LHCN-M2 (cell line): Measurements from ENCODE around the gene DMAC1. TPM values are rescaled to one million over a fixed set of nuclear protein-coding genes. Genes with fewer than 3 reads are reported as not detected.

Experiments used
- DNase-seq: peaks from one replicate; pipeline ENCODE4 v3.0.0-alpha.2; 2012; ENCODE audit warnings: low read depth
- total RNA-seq: library from RNA; depleted of rRNA; stranded (reverse); fragments of >200 nt; gene quantifications from 2 replicates; pipeline ENCODE4 v1.2.3, GENCODE V29; 2014

The DMAC1 gene
- total RNA-seq, 1 experiment from 2014 or later: 10.8 TPM

DNA sequence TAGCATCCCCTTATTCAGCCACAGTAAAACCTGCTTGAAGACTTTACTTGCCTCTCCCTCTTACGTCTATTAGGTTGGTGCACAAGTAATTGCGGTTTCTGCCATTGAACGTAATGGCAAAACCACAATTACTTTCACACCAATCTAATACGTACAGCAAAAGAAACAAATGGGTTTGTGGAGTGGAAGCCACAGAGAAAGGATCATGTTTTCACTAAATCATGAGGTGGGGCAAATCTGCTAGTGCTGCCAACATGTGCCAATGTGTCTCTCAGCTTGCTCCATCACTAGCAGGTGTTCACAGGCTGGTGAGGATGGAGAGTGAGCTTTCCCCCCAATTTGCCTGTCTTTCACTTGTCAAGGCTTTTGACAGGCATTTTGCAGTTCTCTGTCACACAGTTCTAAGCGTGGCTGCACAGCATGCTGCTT, 15.9 kb downstream of the DMAC1 start:
- DNase-seq: no peak

DNA sequence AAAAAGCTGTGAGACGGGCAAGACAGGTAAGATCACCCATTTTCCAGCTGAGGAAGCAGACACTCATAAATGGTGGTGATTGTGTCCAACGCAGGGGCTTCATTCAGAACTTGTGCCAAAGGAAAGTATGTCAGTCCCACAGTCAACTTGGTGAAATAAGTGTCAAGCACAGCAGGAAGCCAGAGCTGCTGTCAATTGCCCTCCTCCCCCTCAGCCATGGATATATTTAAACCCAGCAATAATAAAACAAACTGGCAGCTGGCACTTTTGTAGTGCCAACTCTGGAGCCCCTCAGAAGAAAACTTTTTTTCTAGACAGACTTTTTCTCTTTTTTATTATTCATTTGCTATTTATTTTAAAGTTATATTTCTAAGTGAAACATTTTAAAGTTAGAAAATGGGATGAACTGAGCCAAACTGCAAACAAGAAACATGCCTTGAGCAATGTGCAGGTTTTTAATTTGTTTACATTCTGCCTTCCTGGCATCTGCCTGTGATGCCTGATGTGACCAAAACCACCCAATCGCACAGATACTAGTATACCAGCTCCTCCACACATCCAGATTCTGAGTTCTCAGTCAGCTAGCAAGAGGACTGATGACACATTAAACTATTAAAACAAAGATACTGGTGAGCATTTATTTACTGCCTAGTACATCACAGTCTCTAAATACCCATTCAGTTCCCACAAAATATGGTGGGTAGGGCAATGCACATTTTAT, 17.0 kb downstream of the DMAC1 start:
- DNase-seq: no peak

DNA sequence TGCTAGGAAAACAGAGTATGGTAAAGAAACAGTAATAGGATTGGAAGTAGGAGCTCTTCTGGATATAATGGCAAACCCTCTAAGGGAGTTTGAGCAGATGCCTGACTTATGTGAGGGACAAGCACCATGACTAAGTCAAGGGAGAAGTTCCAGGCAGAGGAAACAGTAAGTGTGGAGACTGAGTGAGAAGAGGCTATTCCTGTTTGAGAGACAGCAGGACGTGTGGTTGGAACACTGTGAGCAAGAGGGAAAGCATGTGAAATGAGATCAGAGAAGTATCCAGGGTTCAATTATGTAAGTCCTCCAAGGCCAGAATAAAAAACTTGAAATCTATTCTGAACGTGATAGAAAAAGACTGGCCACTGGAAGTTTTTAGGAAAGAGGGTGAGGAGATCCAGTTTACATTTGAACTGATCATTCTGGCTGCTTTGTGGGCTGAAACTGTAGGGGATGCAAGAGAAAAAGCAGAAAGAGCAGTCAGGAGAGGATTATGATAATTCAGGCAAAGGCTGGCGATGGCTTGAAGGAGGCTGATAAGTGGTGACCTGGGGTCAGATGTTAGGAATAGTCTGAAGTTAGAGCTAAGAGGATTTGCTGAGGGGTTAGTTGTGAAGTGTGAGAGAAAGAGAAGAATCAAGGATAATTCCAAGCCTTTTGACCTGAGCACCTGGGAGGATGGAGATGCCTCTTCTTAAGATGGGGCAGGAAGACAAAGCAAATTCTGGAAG, 19.2 kb downstream of the DMAC1 start:
- DNase-seq: peak; percentile 71

DNA sequence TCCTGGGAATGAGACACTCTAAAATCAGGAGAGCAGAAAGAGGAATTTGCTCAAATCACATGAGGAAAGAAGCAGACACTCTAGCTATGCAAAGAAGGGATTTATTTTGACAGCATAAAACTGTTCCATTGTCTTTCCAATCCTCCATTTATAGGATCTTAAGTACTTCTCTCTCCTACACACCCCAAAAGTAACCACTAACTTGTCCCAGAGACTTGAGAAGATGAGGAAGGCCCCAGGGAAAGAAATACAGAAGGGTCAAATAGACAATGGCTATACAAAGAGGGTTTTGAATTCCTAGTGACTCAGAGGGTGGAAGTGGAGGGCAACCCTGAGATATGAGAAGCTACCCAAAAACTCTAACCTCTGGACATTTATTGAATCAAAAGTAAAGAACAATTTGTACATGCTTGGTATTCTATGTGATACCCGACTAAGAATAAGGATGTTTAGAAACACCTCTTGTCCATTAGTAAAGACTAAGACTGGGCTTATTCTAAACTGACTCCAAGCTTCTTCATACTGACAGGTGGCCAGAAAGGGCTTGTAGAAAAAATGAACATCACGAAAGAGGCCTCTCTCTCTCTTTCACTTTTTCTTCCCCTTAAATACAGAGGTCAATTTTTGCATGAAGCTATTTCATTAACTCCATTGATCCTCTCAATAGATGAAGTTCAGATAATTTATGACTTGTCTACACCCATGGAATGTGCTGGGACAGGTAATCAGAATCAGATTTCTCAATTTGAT, 20.6 kb downstream of the DMAC1 start:
- peak; percentile 25 for DNase-seq

DNA sequence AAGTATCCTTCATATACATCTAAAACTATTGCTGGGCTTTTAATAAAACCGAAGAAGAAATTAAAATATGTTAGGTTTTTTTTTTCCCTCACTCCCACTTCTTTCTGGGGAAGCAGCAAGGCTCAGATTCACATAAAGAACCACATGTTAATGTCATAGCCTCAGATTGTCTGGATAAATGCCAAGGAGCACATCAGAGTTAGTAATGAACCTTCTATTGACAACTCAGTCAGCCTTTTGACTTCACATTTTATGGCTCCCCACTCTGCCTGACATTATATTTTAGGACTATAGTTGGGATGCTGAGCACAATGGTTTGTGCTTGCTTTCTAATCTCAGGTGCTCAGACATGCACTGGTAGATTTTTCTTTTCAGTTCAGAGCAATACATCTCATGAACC, 21.8 kb downstream of the DMAC1 start:
- DNase-seq: peak; percentile 41

DNA sequence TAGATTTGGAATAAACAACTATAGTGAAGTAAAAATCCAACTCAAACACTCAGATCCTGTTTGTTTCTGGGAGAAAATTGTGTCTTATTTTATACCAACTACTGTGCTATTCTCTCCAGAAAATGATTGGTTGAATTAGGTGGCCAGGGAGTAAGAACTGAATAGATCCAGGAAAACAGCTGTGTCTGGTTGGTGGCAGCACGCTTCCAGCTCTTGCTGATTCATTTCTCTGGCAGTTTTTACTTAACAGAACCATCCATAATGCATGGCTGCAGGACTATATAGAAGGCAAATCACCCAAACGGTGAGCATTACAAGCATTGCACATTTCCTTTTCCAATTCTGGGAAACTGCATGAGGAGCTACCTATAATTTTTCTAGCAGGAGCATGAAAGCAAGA, 29.5 kb downstream of the DMAC1 start:
- peak; percentile 28 for DNase-seq

DNA sequence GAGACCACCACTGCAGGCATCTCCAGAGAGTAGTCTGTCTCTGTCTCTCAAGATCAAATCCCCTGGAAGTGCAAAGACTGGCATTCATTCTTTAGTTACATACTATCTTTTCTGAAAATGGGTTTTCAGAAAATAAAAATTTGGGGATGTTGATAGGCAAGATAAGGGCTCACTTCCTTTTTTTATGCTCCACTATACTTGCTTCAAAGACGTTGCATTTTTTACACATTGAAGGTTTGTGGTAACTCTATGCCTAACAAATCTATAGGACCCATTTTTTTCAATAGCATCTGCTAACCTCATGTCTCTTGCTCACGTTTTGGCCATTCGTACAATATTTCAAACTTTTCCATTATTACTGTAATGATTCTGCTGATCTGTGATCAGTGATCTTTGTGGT, 37.0 kb downstream of the DMAC1 start:
- no peak for DNase-seq

DNA sequence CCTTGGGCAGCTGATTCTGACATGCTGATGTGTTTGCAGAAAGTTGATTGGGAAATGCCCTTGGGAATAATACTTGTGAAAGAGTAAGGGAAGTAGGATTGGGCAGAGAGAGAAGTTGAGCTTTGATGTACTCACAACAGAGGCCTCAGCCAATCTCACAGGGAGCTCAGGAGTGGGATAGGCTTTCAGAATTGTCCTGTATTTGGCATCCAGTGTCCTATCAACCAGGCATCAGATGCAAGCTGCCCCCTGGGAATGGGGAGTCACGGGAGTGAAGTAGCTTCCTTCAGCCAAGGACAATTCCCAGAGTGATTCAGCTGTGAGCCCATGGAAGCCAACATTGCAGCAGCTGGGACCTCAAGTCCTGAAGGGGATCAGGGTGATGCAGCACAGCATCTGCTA, 39.6 kb downstream of the DMAC1 start:
- DNase-seq: peak; percentile 43

DNA sequence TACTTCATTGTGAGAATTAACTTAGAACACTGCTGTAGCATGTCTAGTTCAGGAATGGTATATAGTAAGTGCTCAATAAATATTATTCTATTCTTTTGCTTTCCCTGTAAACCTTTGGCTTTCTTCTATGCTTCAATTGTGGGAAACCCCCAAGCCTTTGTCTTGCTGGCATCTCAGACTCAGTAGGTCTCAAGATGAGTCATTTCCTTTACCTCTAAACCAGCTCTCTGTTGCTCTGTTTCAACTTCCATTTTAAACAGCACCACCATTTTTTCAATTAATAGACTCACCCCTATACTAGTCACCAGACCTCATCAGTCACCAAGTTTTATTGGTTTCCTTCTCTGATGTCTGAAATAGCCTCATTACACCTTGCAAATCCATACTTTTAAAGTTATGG, 43.5 kb downstream of the DMAC1 start:
- DNase-seq: no peak

DNA sequence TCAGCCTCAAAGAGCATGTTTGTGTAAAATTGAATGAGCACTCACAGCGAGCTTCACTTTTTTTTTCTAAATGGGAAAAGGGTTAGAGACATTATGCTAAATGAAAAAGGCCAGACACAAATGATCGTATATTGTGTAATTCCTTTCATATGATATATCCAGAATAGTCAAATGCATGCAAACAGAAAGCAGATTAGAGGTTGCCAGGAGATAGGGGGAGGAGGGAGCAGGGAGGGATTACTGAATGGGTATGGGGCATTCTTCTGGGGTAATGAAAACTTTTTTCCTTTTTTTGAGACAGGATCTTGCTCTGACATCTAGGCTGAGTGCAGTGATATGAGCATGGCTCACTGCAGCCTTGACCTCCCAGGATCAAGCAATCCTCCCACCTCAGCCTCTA, 47.1 kb downstream of the DMAC1 start:
- DNase-seq: no peak
